GM18511 (cell line): ENCODE measurements around the gene EIF4G3.
"Not testable (repeated sequence)": the region's sequence is repeated elsewhere in the genome, so short reads cannot be mapped to it uniquely, and the experiment has no call there.

Experiments
- ATAC-seq: cut with Tn5 transposase; IDR thresholded peaks from one replicate; pipeline ENCODE4 v1.9.1; 2021; ENCODE audit warnings: mild to moderate bottlenecking, moderate library complexity; ENCODE audit not compliant: unreplicated experiment

The EIF4G3 gene

GRCh38 chr1:20846461-20847374 is 330.0 kb downstream of the EIF4G3 start:
- ATAC-seq: no peak

GRCh38 chr1:20840731-20841130 is 336.0 kb downstream of the EIF4G3 start:
- no peak for ATAC-seq

GRCh38 chr1:20837554-20838192 is 339.0 kb downstream of the EIF4G3 start:
- no peak for ATAC-seq

- ATAC-seq: no peak
Observed at GRCh38 chr1:20836230-20836629, 340.5 kb downstream of the EIF4G3 start.

- ATAC-seq: no peak
Observed at GRCh38 chr1:20834780-20835179, 341.9 kb downstream of the EIF4G3 start.

GRCh38 chr1:20834192-20834591 is 342.5 kb downstream of the EIF4G3 start:
- ATAC-seq: no peak

GRCh38 chr1:20830378-20830777 is 346.3 kb downstream of the EIF4G3 start:
- ATAC-seq: no peak

GRCh38 chr1:20829946-20830345 is 346.8 kb downstream of the EIF4G3 start:
- ATAC-seq: no peak

GRCh38 chr1:20829531-20829930 is 347.2 kb downstream of the EIF4G3 start:
- ATAC-seq: no peak

- ATAC-seq: no peak
Observed at GRCh38 chr1:20823845-20824244, 352.9 kb downstream of the EIF4G3 start.

- no peak for ATAC-seq
Observed at GRCh38 chr1:20821466-20821865, 355.2 kb downstream of the EIF4G3 start.

- no peak for ATAC-seq
Observed at GRCh38 chr1:20819818-20820217, 356.9 kb downstream of the EIF4G3 start.

GRCh38 chr1:20814534-20814871 is 362.2 kb downstream of the EIF4G3 start:
- ATAC-seq: no peak

- ATAC-seq: no peak
Observed at GRCh38 chr1:20811916-20812315, 364.8 kb downstream of the EIF4G3 start.

- no peak for ATAC-seq
Observed at GRCh38 chr1:20793236-20793635, 383.5 kb downstream of the EIF4G3 start.

GRCh38 chr1:20792196-20792595 is 384.5 kb downstream of the EIF4G3 start:
- no peak for ATAC-seq

GRCh38 chr1:20790785-20791184 is 385.9 kb downstream of the EIF4G3 start:
- ATAC-seq: no peak

GRCh38 chr1:20789598-20789997 is 387.1 kb downstream of the EIF4G3 start:
- ATAC-seq: not testable (repeated sequence)

- no peak for ATAC-seq
Observed at GRCh38 chr1:20787840-20788795, 388.6 kb downstream of the EIF4G3 start.

- ATAC-seq: peak; percentile 49
Observed at GRCh38 chr1:20787029-20787839, 389.5 kb downstream of the EIF4G3 start, which contains the start of gene HP1BP3. HP1BP3 (minus strand) TSS chr1:20787307; CDS start chr1:20780440, 6,867 bp downstream.
